CD8-positive, alpha-beta memory T cell (primary cell): ENCODE results near the gene MAST1. TPM values are rescaled to one million over a fixed set of nuclear protein-coding genes. Genes with fewer than 3 reads are reported as not detected.
"Not testable (repeated sequence)": the region's sequence is repeated elsewhere in the genome, so short reads cannot be mapped to it uniquely, and the experiment has no call there.

Experiments used
- CTCF ChIA-PET: fragments of 350-600 bp; sonication (Branson Sonifier 250); formaldehyde crosslinking; loops from one replicate; lab custom pipeline; 2021; ENCODE audit warnings: antibody characterized with exemption; lab: Charles Lee
- POLR2A ChIA-PET: fragments of 350-600 bp; sonication (Branson Sonifier 250); formaldehyde crosslinking; loops from one replicate; lab custom pipeline; 2021; ENCODE audit warnings: antibody characterized with exemption; lab: Charles Lee
- DNase-seq, 5 donors: peaks; one replicate each; pipeline versions ENCODE4 v3.0.0 to v3.0.0-alpha.2; 2020 to 2022; ENCODE audit warnings: mixed read lengths in 1 of 5
- H3K27ac ChIP-seq: one replicate; pipeline ENCODE4 v1.7.0; 2013; ENCODE audit warnings: low read depth, mild to moderate bottlenecking, low read length, moderate library complexity
- H3K27me3 ChIP-seq: 2 replicates; pipeline ENCODE4 v1.7.0; 2013; ENCODE audit warnings: low read length, mild to moderate bottlenecking; ENCODE audit not compliant: insufficient read depth, poor library complexity, severe bottlenecking
- H3K36me3 ChIP-seq: 2 replicates; pipeline ENCODE4 v1.7.0; 2013; ENCODE audit warnings: mild to moderate bottlenecking, low read length, moderate library complexity; ENCODE audit not compliant: insufficient read depth
- H3K4me1 ChIP-seq: 2 replicates; pipeline ENCODE4 v1.7.0; 2013; ENCODE audit warnings: mild to moderate bottlenecking, low read length, moderate library complexity; ENCODE audit not compliant: insufficient read depth
- H3K4me3 ChIP-seq: 2 replicates; pipeline ENCODE4 v1.7.0; 2013; ENCODE audit warnings: mild to moderate bottlenecking, low read length
- H3K9me3 ChIP-seq: 2 replicates; pipeline ENCODE4 v1.7.0; 2013; ENCODE audit warnings: mild to moderate bottlenecking, low read length
- H3K27ac Mint-ChIP-seq, 8 donors: one replicate each; pipeline ENCODE4 v1.8.0; 2020 to 2021; ENCODE audit warnings: mixed read lengths in 8 of 8, mild to moderate bottlenecking in 6 of 8, inconsistent platforms in 3 of 8, moderate library complexity in 3 of 8
- H3K27me3 Mint-ChIP-seq, 2 donors: one replicate each; pipeline ENCODE4 v1.8.0; 2020 to 2021; ENCODE audit warnings: mixed read lengths in 2 of 2, mild to moderate bottlenecking in 1 of 2, moderate library complexity in 1 of 2
- H3K36me3 Mint-ChIP-seq, 3 donors: one replicate each; pipeline ENCODE4 v1.8.0; 2020 to 2021; ENCODE audit warnings: mixed read lengths in 3 of 3, inconsistent platforms in 1 of 3, mild to moderate bottlenecking in 1 of 3
- H3K4me1 Mint-ChIP-seq, 3 donors: one replicate each; pipeline ENCODE4 v1.8.0; 2020 to 2021; ENCODE audit warnings: mixed read lengths in 3 of 3, inconsistent platforms in 1 of 3, mild to moderate bottlenecking in 1 of 3
- H3K4me3 Mint-ChIP-seq, 7 donors: one replicate each; pipeline ENCODE4 v1.8.0; 2020 to 2021; ENCODE audit warnings: mixed read lengths in 7 of 7, mild to moderate bottlenecking in 6 of 7, moderate library complexity in 4 of 7, inconsistent platforms in 2 of 7
- H3K9me3 Mint-ChIP-seq, 5 donors: one replicate each; pipeline ENCODE4 v1.8.0; 2020 to 2022; ENCODE audit warnings: mixed read lengths in 5 of 5, mild to moderate bottlenecking in 3 of 5, moderate library complexity in 2 of 5, inconsistent platforms in 1 of 5
- polyA plus RNA-seq: library from polyadenylated mRNA; unstranded; fragments of 300-500 nt; fragmentation: Illumina TruSeq; gene quantifications from one replicate; pipeline ENCODE4 v1.2.3, GENCODE V29; 2021
- total RNA-seq, 2 experiments: library from RNA; stranded (reverse); gene quantifications; one replicate each; pipeline ENCODE4 v1.2.3, GENCODE V29; 2021

Gene MAST1
- total and polyA plus RNA-seq, 3 experiments from 2014 or later = 0.24 to 1.2 (median 0.38) TPM

GRCh38 chr19:12796146-12797071 is 41.9 kb upstream of the MAST1 start:
- Mint-ChIP-seq H3K4me1 (peaks cover 28 to 42% (median 38%) of the 10 kb centered on the region in 3 donors), H3K9me3 (peaks cover 0 to 4% (median 2%) of the 10 kb centered on the region in 5 donors), H3K27me3 (peaks cover 0 to 25% of the 10 kb centered on the region in 2 donors), H3K36me3 (peaks cover 0 to 29% (median 6%) of the 10 kb centered on the region in 3 donors), H3K4me3 (peak overlapping the region; percentile 77 to 85 (median 83)), H3K27ac (peak overlapping the region; percentile 82 to 96 (median 93))
- Histone ChIP-seq H3K36me3 (peaks cover 11% of the 10 kb centered on the region), H3K4me1 (peaks cover 39% of the 10 kb centered on the region), H3K27me3 (no peaks in the 10 kb centered on the region), H3K4me3 (peak overlapping the region; percentile 56), H3K9me3 (no peaks in the 10 kb centered on the region), H3K27ac (peak overlapping the region; percentile 39)
- ChIA-PET POLR2A (interaction anchor here (0.8 to 7.5 kb wide), 6 partner anchors 10 to 36 kb away, joined by 3 to 167 read pairs (median 6); partner anchors contain the start of gene RNASEH2A), CTCF (interaction anchor here (0.6 to 13.7 kb wide), 18 partner anchors 9 to 128 kb away, joined by 3 to 483 read pairs (median 4); partner anchors contain the start of genes GCDH, GET3, HOOK2 and RNASEH2A)
- peak; percentile 57 to 82 (median 74) for DNase-seq

- peaks cover 0 to 4% (median 2%) of the 10 kb centered on the region in 5 donors for H3K9me3 Mint-ChIP-seq
- peaks cover 0 to 21% of the 10 kb centered on the region in 2 donors for H3K27me3 Mint-ChIP-seq
These were observed 41.2 kb upstream of the MAST1 start for GRCh38 chr19:12797141-12797587.

DNA sequence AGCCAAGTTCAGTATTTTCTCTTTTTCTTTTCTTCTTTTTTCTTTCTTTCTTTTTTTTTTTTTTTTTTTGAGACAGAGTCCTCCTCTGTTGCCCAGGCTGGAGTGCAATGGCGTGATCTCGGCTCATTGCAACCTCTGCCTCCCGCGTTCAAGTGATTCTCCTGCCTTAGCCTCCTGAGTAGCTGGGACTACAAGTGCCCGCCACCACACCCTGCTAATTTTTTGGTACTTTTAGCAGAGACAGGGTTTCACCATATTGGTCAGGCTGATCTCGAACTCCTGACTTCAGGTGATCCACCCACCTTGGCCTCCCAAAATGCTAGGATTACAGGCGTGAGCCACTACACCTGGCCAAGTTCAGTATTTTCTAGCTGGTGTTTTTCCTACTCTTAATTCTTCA is 40.7 kb upstream of the MAST1 start:
- H3K36me3 ChIP-seq, H3K27me3 ChIP-seq, DNase-seq, H3K9me3 Mint-ChIP-seq, H3K27ac ChIP-seq, H3K4me3 ChIP-seq, H3K9me3 ChIP-seq: not testable (repeated sequence)
- POLR2A ChIA-PET = interaction anchor here (7.5 kb wide), 1 partner anchor 20 kb away, joined by 167 read pairs; no protein-coding TSS in a partner anchor
- H3K4me1 Mint-ChIP-seq = peaks cover 33 to 50% (median 44%) of the 10 kb centered on the region in 3 donors
- peak overlapping the region in 2 of 7 donors; percentile 30 to 77 for H3K4me3 Mint-ChIP-seq
- peaks cover 0 to 24% (median 6%) of the 10 kb centered on the region in 3 donors for H3K36me3 Mint-ChIP-seq
- H3K27ac Mint-ChIP-seq = peak overlapping the region in 2 of 8 donors; percentile 21 to 27
- H3K27me3 Mint-ChIP-seq = peaks cover 0 to 19% of the 10 kb centered on the region in 2 donors
- CTCF ChIA-PET = interaction anchor here (0.6 to 13.7 kb wide), 4 partner anchors 21 to 55 kb away, joined by 4 to 483 read pairs (median 174); partner anchors contain the start of gene HOOK2
- H3K4me1 ChIP-seq = peaks cover 45% of the 10 kb centered on the region

More at GRCh38 chr19:12797141-12797587, 41.2 kb upstream of the MAST1 start:
- Mint-ChIP-seq H3K4me1 (peaks cover 29 to 46% (median 39%) of the 10 kb centered on the region in 3 donors), H3K36me3 (peaks cover 0 to 26% (median 6%) of the 10 kb centered on the region in 3 donors), H3K27ac (peak overlapping the region in 3 of 8 donors; percentile 46 to 92 (median 70)), H3K4me3 (no peak overlapping the region)
- ChIA-PET POLR2A (interaction anchor here (7.5 kb wide), 1 partner anchor 20 kb away, joined by 167 read pairs; no protein-coding TSS in a partner anchor), CTCF (interaction anchor here (0.6 to 13.7 kb wide), 6 partner anchors 10 to 83 kb away, joined by 3 to 483 read pairs (median 16); partner anchors contain the start of gene HOOK2)
- Histone ChIP-seq H3K9me3 (no peaks in the 10 kb centered on the region), H3K27me3 (no peaks in the 10 kb centered on the region), H3K4me3 (no peak overlapping the region), H3K4me1 (peaks cover 42% of the 10 kb centered on the region), H3K36me3 (peaks cover 11% of the 10 kb centered on the region), H3K27ac (peak overlapping the region; percentile 13)
- DNase-seq = no peak

DNA sequence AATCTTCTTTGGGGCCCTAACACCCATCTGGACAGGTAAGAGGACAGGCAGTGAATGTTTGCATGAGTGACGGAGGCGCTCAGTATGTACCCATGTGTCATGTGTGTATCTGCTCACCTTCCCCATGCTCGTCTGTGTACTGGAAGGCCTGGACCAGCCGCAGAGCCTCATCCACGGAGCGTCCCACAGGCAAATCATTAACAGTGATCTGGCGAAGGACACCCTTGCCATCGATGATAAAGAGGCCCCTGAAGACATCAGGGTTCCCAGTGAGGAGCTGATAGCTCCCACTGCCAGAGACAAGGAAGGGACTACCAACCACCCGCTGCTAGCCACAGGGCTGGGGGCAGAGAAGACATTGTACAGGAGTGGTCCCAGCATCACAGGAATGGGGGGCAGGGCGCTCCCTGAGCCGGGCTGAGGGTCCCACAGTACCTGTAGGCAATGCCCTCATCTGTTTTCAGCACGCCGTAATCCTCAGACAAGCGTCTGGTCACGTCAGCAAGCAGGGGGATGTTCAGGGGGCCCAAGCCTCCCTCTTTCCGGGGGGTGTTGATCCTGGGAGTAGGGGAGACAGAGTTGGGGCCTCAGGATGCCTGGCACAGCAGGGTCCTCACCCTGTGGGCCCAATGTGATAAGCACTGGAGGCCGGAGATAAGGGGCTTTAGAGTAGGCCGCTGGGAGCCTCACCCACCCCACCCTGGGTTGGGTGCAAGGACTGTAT is 38.4 kb upstream of the MAST1 start:
- no peak for DNase-seq
- Mint-ChIP-seq H3K4me3 (peak overlapping the region; percentile 8 to 93 (median 86)), H3K4me1 (peaks cover 25 to 41% (median 33%) of the 10 kb centered on the region in 3 donors), H3K27ac (peak overlapping the region in 3 of 8 donors; percentile 22 to 70 (median 38)), H3K36me3 (peaks cover 0 to 17% (median 4%) of the 10 kb centered on the region in 3 donors), H3K9me3 (no peaks in the 10 kb centered on the region), H3K27me3 (peaks cover 0 to 4% of the 10 kb centered on the region in 2 donors)
- peak overlapping the region; percentile 6 for H3K27ac ChIP-seq
- H3K4me1 ChIP-seq = peaks cover 35% of the 10 kb centered on the region
- H3K9me3 ChIP-seq = no peaks in the 10 kb centered on the region
- H3K4me3 ChIP-seq = no peak overlapping the region
- no peaks in the 10 kb centered on the region for H3K27me3 ChIP-seq
- ChIA-PET CTCF (interaction anchor here (0.8 to 13.7 kb wide), 5 partner anchors 23 to 124 kb away, joined by 3 to 483 read pairs (median 18); partner anchors contain the start of gene HOOK2), POLR2A (interaction anchor here (0.6 to 1.2 kb wide), 3 partner anchors 7 to 241 kb away, joined by 3 to 5 read pairs (median 4); no protein-coding TSS in a partner anchor)
- H3K36me3 ChIP-seq = peaks cover 8% of the 10 kb centered on the region

- Mint-ChIP-seq H3K4me1 (peaks cover 25 to 39% (median 32%) of the 10 kb centered on the region in 3 donors), H3K27ac (peak overlapping the region in 2 of 8 donors; percentile 22 to 70), H3K27me3 (peaks cover 0 to 4% of the 10 kb centered on the region in 2 donors), H3K4me3 (peak overlapping the region; percentile 82 to 93 (median 86)), H3K36me3 (peaks cover 0 to 17% (median 4%) of the 10 kb centered on the region in 3 donors), H3K9me3 (no peaks in the 10 kb centered on the region)
- no peaks in the 10 kb centered on the region for H3K9me3 ChIP-seq
- H3K4me3 ChIP-seq = peak overlapping the region; percentile 95
- DNase-seq = no peak
- no peaks in the 10 kb centered on the region for H3K27me3 ChIP-seq
- H3K4me1 ChIP-seq = peaks cover 32% of the 10 kb centered on the region
- H3K27ac ChIP-seq = peak overlapping the region; percentile 73
- ChIA-PET CTCF (interaction anchor here (2.8 to 13.7 kb wide), 3 partner anchors 24 to 47 kb away, joined by 18 to 483 read pairs (median 326); partner anchors contain the start of gene HOOK2), POLR2A (interaction anchor here (0.6 to 1.2 kb wide), 3 partner anchors 8 to 242 kb away, joined by 3 to 5 read pairs (median 4); partner anchors contain the start of gene JUNB)
- H3K36me3 ChIP-seq = peaks cover 8% of the 10 kb centered on the region
These were observed 37.9 kb upstream of the MAST1 start for GRCh38 chr19:12800466-12800770.

DNA sequence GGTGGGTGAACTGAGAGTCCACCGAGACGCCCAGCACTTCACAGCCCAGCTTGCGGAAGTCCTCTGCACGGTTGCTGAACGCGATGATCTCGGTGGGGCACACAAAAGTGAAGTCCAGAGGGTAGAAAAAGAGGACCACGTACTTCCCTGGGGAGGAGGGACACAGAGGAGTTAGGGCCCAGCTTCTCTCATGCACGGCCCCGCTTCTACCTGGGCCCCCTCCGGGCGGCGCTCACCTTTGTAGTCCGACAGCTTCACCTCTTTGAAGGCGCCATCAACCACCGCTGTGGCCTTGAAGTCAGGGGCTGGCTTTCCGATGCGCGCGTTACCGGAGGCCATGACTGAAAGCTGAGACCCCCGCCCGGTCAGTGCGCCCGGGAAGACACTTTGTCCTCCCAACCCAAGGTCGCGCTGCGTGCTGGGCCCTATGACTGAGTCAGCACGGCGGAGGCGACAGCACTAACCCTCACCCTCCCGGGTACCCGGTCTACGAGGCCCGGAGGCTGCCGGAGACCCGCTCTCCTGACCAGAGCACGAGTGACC is 37.3 kb upstream of the MAST1 start:
- peak overlapping the region; percentile 82 to 93 (median 86) for H3K4me3 Mint-ChIP-seq
- POLR2A ChIA-PET = interaction anchor here (0.9 to 1.2 kb wide), 2 partner anchors 8 to 10 kb away, joined by 3 to 5 read pairs; partner anchors contain the start of gene JUNB
- peak overlapping the region in 7 of 8 donors; percentile 24 to 82 (median 70) for H3K27ac Mint-ChIP-seq
- Histone ChIP-seq H3K9me3 (no peaks in the 10 kb centered on the region), H3K27ac (peak overlapping the region; percentile 73), H3K36me3 (peaks cover 8% of the 10 kb centered on the region), H3K27me3 (no peaks in the 10 kb centered on the region), H3K4me3 (peak overlapping the region; percentile 95), H3K4me1 (peaks cover 29% of the 10 kb centered on the region)
- CTCF ChIA-PET = interaction anchor here (2.8 to 13.7 kb wide), 3 partner anchors 24 to 46 kb away, joined by 18 to 483 read pairs (median 326); partner anchors contain the start of gene HOOK2
- no peaks in the 10 kb centered on the region for H3K9me3 Mint-ChIP-seq
- H3K4me1 Mint-ChIP-seq = peaks cover 22 to 37% (median 28%) of the 10 kb centered on the region in 3 donors
- H3K27me3 Mint-ChIP-seq = peaks cover 0 to 4% of the 10 kb centered on the region in 2 donors
- peaks cover 0 to 17% (median 4%) of the 10 kb centered on the region in 3 donors for H3K36me3 Mint-ChIP-seq
- no peak for DNase-seq
